ENCODE results near the gene BANK1.

Gene BANK1

DNA sequence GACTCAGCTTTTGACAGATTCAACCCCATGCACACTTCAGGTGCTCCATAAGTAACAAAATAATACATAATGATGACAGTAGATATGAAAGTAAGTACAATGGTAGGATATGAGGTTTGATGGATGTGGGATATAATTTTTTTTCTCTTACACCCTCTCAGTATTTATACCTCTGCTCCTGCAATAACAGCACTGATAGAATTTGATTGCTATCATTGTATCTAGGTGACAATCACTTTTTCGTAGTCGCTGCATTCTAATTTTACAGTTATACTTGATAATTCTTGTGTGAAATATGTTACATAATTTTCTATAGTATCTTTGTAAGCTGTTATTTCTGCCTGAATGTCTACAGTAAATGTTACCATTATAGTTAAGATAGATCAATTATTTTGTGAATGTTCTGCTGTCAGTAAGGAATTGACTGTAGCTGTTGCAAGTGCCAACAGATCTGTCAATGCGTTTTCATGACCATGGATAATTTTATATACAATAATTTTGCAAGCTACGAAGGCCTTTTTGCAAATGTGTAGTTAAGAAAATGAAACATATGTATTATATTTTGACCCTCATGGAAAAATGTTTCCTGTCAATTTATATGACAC, 128.9 kb downstream of the BANK1 start:
- no peak for DNase-seq (ENCODE audit: low spot score)
- in situ Hi-C loops (cut with MboI; ENCODE audit: low sequenced_read_pairs, unreplicated experiment), result no loop called here
- TF ChIP-seq, protein P1, sequence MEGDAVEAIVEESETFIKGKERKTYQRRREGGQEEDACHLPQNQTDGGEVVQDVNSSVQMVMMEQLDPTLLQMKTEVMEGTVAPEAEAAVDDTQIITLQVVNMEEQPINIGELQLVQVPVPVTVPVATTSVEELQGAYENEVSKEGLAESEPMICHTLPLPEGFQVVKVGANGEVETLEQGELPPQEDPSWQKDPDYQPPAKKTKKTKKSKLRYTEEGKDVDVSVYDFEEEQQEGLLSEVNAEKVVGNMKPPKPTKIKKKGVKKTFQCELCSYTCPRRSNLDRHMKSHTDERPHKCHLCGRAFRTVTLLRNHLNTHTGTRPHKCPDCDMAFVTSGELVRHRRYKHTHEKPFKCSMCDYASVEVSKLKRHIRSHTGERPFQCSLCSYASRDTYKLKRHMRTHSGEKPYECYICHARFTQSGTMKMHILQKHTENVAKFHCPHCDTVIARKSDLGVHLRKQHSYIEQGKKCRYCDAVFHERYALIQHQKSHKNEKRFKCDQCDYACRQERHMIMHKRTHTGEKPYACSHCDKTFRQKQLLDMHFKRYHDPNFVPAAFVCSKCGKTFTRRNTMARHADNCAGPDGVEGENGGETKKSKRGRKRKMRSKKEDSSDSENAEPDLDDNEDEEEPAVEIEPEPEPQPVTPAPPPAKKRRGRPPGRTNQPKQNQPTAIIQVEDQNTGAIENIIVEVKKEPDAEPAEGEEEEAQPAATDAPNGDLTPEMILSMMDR (IDR thresholded peaks at IDR 0.05; ENCODE audit: borderline replicate concordance, control extremely low read depth, extremely low read depth, insufficient read depth, missing control alignments), result no peak

DNA sequence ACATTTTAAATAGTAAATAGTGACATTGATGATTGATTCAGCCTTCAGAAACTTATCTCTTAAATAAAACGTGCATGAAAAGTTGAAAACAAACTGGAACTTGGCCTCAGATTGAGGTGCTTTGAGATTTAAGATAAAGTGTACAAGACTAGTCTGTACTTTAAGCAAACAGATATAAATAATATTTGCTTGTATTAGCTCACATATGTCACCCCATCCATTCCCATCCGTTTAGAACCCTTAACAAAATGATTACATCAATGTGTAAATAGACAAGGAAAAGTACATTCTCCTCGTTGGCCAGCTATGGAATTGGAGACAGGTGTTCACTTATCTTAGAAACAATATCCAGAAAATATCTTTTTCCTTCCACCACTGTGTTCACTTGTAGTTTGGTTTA, 130.8 kb downstream of the BANK1 start:
- DNase-seq (ENCODE audit: low spot score), result no peak
- TF ChIP-seq, protein P1 (IDR thresholded peaks at IDR 0.05; ENCODE audit: borderline replicate concordance, control extremely low read depth, extremely low read depth, insufficient read depth, missing control alignments), result no peak
- in situ Hi-C loops (cut with MboI; ENCODE audit: low sequenced_read_pairs, unreplicated experiment), result no loop called here

DNA sequence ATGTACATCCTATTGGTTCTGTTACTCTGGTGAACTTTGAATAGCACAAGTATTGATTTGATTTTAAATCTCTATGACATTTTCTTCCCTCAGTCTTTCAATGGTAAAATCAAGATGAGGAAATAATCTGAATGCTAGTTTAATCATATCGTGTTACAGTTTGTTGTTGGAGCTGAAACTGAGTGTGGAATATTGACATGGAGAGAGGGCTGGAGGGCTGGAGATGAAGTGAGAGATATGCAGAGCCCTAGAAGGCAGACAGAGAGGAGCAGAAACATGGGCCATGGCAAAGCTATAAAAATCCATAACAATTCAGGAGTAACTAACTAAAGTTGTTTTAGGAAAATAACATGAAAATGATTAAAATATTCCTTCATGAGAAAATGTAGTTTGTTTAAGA, 141.1 kb downstream of the BANK1 start:
- in situ Hi-C loops (cut with MboI; ENCODE audit: low sequenced_read_pairs, unreplicated experiment), result no loop called here
- TF ChIP-seq, protein P1 (IDR thresholded peaks at IDR 0.05; ENCODE audit: borderline replicate concordance, control extremely low read depth, extremely low read depth, insufficient read depth, missing control alignments), result no peak

DNA sequence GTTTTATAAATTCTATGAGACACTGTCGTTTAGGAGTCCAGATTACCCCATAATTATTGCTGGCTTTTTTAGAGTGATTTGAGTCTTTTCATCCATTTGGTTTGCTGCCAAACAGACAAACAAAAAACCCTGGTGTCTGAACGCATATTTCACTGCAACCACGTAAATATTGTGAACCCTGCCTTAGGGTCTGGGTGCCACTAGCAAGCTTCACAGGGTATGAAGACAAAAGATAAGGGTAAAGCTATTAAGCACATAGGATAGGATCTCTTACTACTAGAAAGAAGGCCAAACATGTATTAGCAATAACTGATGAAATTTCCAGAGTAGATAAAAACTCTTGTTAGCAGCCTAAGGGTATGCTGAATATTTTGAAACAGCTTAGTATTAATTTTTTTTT, 143.3 kb downstream of the BANK1 start:
- DNase-seq (ENCODE audit: low spot score), result no peak
- TF ChIP-seq, protein P1 (IDR thresholded peaks at IDR 0.05; ENCODE audit: borderline replicate concordance, control extremely low read depth, extremely low read depth, insufficient read depth, missing control alignments), result no peak
- in situ Hi-C loops (cut with MboI; ENCODE audit: low sequenced_read_pairs, unreplicated experiment), result no loop called here

More for the DNA sequence above, 141.1 kb downstream of the BANK1 start:
- DNase-seq (ENCODE audit: low spot score), result no peak

DNA sequence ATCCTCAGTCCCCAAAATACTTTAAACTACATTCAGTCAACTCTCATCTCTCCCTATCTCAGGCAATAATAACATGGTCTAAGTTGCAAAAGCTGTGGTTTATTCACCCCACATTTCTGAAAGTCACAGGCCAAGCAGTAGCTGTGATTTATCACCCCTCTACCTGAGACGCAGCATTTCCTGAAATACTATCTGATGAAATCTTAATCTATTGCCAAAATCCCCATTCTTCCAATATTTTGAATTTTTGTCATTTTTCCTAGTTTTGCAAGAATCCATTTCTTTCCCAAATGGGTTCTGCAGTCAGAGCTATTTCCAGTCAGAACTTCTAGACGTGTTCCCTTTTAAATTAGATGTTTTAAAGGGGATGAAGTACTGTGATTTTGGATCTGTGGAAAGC, 148.3 kb downstream of the BANK1 start:
- TF ChIP-seq, protein P1 (IDR thresholded peaks at IDR 0.05; ENCODE audit: borderline replicate concordance, control extremely low read depth, extremely low read depth, insufficient read depth, missing control alignments), result no peak
- in situ Hi-C loops (cut with MboI; ENCODE audit: low sequenced_read_pairs, unreplicated experiment), result no loop called here
- DNase-seq (ENCODE audit: low spot score), result no peak

DNA sequence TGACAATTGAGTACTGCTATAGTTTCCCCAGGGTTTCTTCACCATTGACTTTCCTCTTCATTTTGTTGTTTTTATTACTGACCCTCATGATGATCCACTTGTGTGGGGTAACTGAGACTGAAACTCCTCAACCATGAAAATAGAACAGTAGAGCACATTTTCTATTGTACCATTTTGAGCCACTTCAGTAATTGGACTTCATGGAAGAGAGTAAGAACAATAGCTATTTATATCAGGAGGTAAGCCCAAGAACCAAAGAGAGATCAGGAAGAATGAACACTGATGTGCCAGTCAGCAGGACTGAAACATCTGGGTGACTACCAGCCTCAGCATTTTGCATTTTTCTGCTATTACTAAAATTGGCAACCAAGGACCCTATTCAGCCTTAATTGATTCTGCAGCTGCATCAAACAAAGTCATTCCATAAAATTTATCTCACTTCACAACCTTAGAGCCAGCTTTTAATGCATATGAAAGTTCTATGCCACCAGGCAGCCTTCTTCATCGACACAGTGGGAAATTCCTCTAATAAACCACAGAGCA, 151.4 kb downstream of the BANK1 start:
- in situ Hi-C loops (cut with MboI; ENCODE audit: low sequenced_read_pairs, unreplicated experiment), result no loop called here
- DNase-seq (ENCODE audit: low spot score), result no peak
- TF ChIP-seq, protein P1 (IDR thresholded peaks at IDR 0.05; ENCODE audit: borderline replicate concordance, control extremely low read depth, extremely low read depth, insufficient read depth, missing control alignments), result no peak
